OCI-LY3 (cell line): Measurements from ENCODE around the gene CAMK1D.

Experiments used
- H2AFZ ChIP-seq: fragments of 200-600, 300-600 bp; shearing (Covaris generic); 2 replicates; pipeline ENCODE4 v1.6.0; 2014; ENCODE audit warnings: antibody characterized with exemption, low read depth, low read length
- H3K27ac ChIP-seq: fragments of 200-600, 300-600 bp; sonication (generic); 2 replicates; pipeline ENCODE4 v1.5.1; 2014; ENCODE audit warnings: mild to moderate bottlenecking, low read length, moderate library complexity, mixed read lengths
- H3K27me3 ChIP-seq: fragments of 200-600, 300-600 bp; sonication (generic); 2 replicates; pipeline ENCODE4 v1.6.1; 2014; ENCODE audit warnings: low read depth, low read length, mixed read lengths
- H3K36me3 ChIP-seq: fragments of 200-600, 300-600 bp; sonication (generic); replicated peaks from 2 replicates; pipeline ENCODE3; 2014; ENCODE audit warnings: low read depth, low read length, mixed read lengths
- H3K4me1 ChIP-seq: fragments of 300-600, 200-600 bp; sonication (generic); 2 replicates; pipeline ENCODE4 v1.6.1; 2014; ENCODE audit warnings: low read length, mixed read lengths
- H3K4me2 ChIP-seq: fragments of 200-600, 300-600 bp; sonication (generic); 2 replicates; pipeline ENCODE4 v1.6.1; 2014; ENCODE audit warnings: low read length, mixed read lengths
- H3K4me3 ChIP-seq: fragments of 300-600, 200-600 bp; sonication (generic); 2 replicates; pipeline ENCODE4 v1.5.1; 2014; ENCODE audit warnings: antibody characterized with exemption, mild to moderate bottlenecking, low read length, moderate library complexity
- H3K79me2 ChIP-seq: fragments of 300-600, 200-600 bp; shearing (Covaris generic); 2 replicates; pipeline ENCODE4 v1.6.1; 2014; ENCODE audit warnings: mild to moderate bottlenecking, low read length, mixed read lengths
- H3K9ac ChIP-seq: fragments of 300-600, 200-600 bp; shearing (Covaris generic); 2 replicates; pipeline ENCODE4 v1.6.0; 2014; ENCODE audit warnings: mild to moderate bottlenecking, low read length, moderate library complexity
- H3K9me3 ChIP-seq: fragments of 200-600, 300-600 bp; shearing (Covaris generic); 2 replicates; pipeline ENCODE4 v1.6.1; 2014; ENCODE audit warnings: low read length, mixed read lengths; ENCODE audit not compliant: insufficient read depth
- H4K20me1 ChIP-seq: fragments of 200-600, 300-600 bp; sonication (generic); 2 replicates; pipeline ENCODE4 v1.6.1; 2016; ENCODE audit warnings: low read length, mixed read lengths; ENCODE audit not compliant: insufficient read depth
- EZH2phosphoT487 ChIP-seq: fragments of 200-600 bp; shearing (Covaris generic); IDR thresholded peaks from 2 replicates; pipeline ENCODE4 v1.6.1; 2018; ENCODE audit warnings: antibody characterized with exemption, mixed run types, low read depth
- TF ChIP-seq, protein P1 (sequence below): fragments of 200-600, 300-600 bp; sonication (generic); IDR thresholded peaks from 2 replicates; pipeline ENCODE4 v1.5.1; 2014; ENCODE audit warnings: antibody characterized with exemption, low read length, low read depth

Gene CAMK1D

DNA sequence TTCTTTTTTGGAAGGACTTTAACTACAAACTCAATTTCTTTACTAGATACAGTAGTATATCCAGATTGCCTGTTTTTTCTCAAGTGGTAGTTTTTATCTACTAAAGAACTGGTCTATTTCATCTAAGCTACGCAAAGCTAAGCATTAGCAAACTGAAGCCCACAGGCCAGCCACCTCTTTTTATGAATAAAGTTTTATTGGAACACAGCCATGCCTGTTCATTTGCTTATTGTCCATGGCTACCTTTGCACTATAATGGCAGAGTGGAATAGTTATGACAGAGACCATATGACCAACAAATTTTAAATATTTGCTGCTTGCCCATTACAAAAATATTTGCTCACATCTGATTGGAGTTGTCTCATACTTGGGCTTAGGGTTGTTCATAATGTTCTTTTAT, 168.7 kb downstream of the CAMK1D start:
- H3K79me2 ChIP-seq: peaks cover 38% of the 10 kb centered on the region
- no peaks in the 10 kb centered on the region for H3K4me1 ChIP-seq
- H4K20me1 ChIP-seq: peaks cover 20% of the 10 kb centered on the region
- H2AFZ ChIP-seq: no peak overlapping the region
- no peak overlapping the region for H3K4me3 ChIP-seq
- H3K4me2 ChIP-seq: no peak overlapping the region
- no peaks in the 10 kb centered on the region for H3K36me3 ChIP-seq
- H3K27me3 ChIP-seq: no peaks in the 10 kb centered on the region
- no peak for TF ChIP-seq EZH2phosphoT487
- TF ChIP-seq, protein P1, sequence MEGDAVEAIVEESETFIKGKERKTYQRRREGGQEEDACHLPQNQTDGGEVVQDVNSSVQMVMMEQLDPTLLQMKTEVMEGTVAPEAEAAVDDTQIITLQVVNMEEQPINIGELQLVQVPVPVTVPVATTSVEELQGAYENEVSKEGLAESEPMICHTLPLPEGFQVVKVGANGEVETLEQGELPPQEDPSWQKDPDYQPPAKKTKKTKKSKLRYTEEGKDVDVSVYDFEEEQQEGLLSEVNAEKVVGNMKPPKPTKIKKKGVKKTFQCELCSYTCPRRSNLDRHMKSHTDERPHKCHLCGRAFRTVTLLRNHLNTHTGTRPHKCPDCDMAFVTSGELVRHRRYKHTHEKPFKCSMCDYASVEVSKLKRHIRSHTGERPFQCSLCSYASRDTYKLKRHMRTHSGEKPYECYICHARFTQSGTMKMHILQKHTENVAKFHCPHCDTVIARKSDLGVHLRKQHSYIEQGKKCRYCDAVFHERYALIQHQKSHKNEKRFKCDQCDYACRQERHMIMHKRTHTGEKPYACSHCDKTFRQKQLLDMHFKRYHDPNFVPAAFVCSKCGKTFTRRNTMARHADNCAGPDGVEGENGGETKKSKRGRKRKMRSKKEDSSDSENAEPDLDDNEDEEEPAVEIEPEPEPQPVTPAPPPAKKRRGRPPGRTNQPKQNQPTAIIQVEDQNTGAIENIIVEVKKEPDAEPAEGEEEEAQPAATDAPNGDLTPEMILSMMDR: no peak
- H3K9me3 ChIP-seq: no peaks in the 10 kb centered on the region
- no peak overlapping the region for H3K9ac ChIP-seq
- no peak overlapping the region for H3K27ac ChIP-seq

DNA sequence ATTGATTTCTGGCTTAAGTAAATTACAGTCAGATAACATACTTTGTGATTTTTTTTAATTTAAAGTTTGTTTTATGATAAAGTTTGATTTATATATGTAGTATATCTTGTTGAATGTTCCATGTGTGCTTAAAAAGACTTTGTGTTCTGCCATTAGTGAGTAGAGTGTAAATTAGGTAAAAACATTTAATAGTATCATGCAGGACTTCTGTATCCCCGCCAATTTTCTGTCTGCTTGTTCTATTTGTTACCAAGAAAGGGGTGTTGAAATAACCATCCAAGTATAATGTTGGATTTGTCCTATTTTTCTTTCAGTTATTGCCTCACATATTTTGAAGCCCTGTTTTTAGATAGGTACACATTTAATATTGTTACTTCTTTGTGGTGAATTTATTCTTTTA, 172.1 kb downstream of the CAMK1D start:
- H3K36me3 ChIP-seq: no peaks in the 10 kb centered on the region
- no peak overlapping the region for H3K4me2 ChIP-seq
- H3K27me3 ChIP-seq: no peaks in the 10 kb centered on the region
- no peak overlapping the region for H2AFZ ChIP-seq
- peaks cover 14% of the 10 kb centered on the region; the same call in 1 of the 2 replicates for H4K20me1 ChIP-seq
- no peaks in the 10 kb centered on the region for H3K4me1 ChIP-seq
- H3K27ac ChIP-seq: no peak overlapping the region
- no peaks in the 10 kb centered on the region for H3K9me3 ChIP-seq
- TF ChIP-seq, protein P1: no peak
- no peak for TF ChIP-seq EZH2phosphoT487
- H3K4me3 ChIP-seq: no peak overlapping the region
- H3K79me2 ChIP-seq: peaks cover 40% of the 10 kb centered on the region
- no peak overlapping the region for H3K9ac ChIP-seq

GRCh38 chr10:12526311-12526710, 177.0 kb downstream of the CAMK1D start:
- TF ChIP-seq, protein P1: no peak
- TF ChIP-seq EZH2phosphoT487: no peak
- no peaks in the 10 kb centered on the region for H3K27me3 ChIP-seq
- no peak overlapping the region for H3K27ac ChIP-seq
- H2AFZ ChIP-seq: no peak overlapping the region
- no peak overlapping the region for H3K4me2 ChIP-seq
- no peak overlapping the region for H3K4me3 ChIP-seq
- no peaks in the 10 kb centered on the region for H3K9me3 ChIP-seq
- peaks cover 51% of the 10 kb centered on the region for H3K79me2 ChIP-seq
- no peaks in the 10 kb centered on the region for H3K4me1 ChIP-seq
- H3K36me3 ChIP-seq: no peaks in the 10 kb centered on the region
- H3K9ac ChIP-seq: no peak overlapping the region
- peaks cover 41% of the 10 kb centered on the region for H4K20me1 ChIP-seq

GRCh38 chr10:12529976-12530375, 180.6 kb downstream of the CAMK1D start:
- no peak overlapping the region for H3K4me2 ChIP-seq
- no peak overlapping the region for H2AFZ ChIP-seq
- no peak for TF ChIP-seq EZH2phosphoT487
- TF ChIP-seq, protein P1: no peak
- no peak overlapping the region for H3K27ac ChIP-seq
- H3K27me3 ChIP-seq: no peaks in the 10 kb centered on the region
- no peaks in the 10 kb centered on the region for H3K9me3 ChIP-seq
- peaks cover 58% of the 10 kb centered on the region for H4K20me1 ChIP-seq
- H3K79me2 ChIP-seq: peaks cover 46% of the 10 kb centered on the region
- no peaks in the 10 kb centered on the region for H3K4me1 ChIP-seq
- no peak overlapping the region for H3K4me3 ChIP-seq
- H3K36me3 ChIP-seq: no peaks in the 10 kb centered on the region
- no peak overlapping the region for H3K9ac ChIP-seq
